ENCODE results near the gene CREM. TPM values are rescaled to one million over a fixed set of nuclear protein-coding genes. Genes with fewer than 3 reads are reported as not detected.

Gene CREM
- total RNA-seq, 2 donors from 2014 or later, result 50.8 to 79.2 TPM

- no peak for DNase-seq
- ATAC-seq, result no peak
- H3K36me3 Mint-ChIP-seq (ENCODE audit: low read depth), result no peaks in the 10 kb centered on the region
- H3K4me3 Mint-ChIP-seq, result no peak overlapping the region
- H3K27me3 Mint-ChIP-seq, result no peaks in the 10 kb centered on the region
- H3K27ac Mint-ChIP-seq, result peak overlapping the region; percentile 49
- no peaks in the 10 kb centered on the region for H3K4me1 Mint-ChIP-seq
- no peaks in the 10 kb centered on the region for H3K9me3 ChIP-seq (ENCODE audit: control insufficient read depth, low read length, poor library complexity, severe bottlenecking)
These were observed 58.8 kb downstream of the CREM start for GRCh38 chr10:35185260-35186034.

- H3K36me3 Mint-ChIP-seq (ENCODE audit: low read depth), result peaks cover 7% of the 10 kb centered on the region
- H3K9me3 ChIP-seq (ENCODE audit: control insufficient read depth, low read length, poor library complexity, severe bottlenecking), result no peaks in the 10 kb centered on the region
- DNase-seq, result no peak
- H3K4me1 Mint-ChIP-seq, result peaks cover 10% of the 10 kb centered on the region
- no peaks in the 10 kb centered on the region for H3K27me3 Mint-ChIP-seq
- no peak overlapping the region for H3K4me3 Mint-ChIP-seq
- no peak for ATAC-seq
- no peak overlapping the region for H3K27ac Mint-ChIP-seq
These were observed 62.3 kb downstream of the CREM start for GRCh38 chr10:35188954-35189353.

- Mint-ChIP-seq H3K36me3 (ENCODE audit: low read depth) (peaks cover 7% of the 10 kb centered on the region), H3K4me1 (peaks cover 24% of the 10 kb centered on the region), H3K27ac (peak overlapping the region; percentile 99), H3K27me3 (no peaks in the 10 kb centered on the region), H3K4me3 (no peak overlapping the region)
- no peaks in the 10 kb centered on the region for H3K9me3 ChIP-seq (ENCODE audit: control insufficient read depth, low read length, poor library complexity, severe bottlenecking)
- ATAC-seq, result no peak
- DNase-seq, result no peak
These were observed 64.9 kb downstream of the CREM start for GRCh38 chr10:35191523-35191922.

GRCh38 chr10:35192645-35193249 lies 66.1 kb downstream of the CREM start:
- no peak for ATAC-seq
- H3K9me3 ChIP-seq (ENCODE audit: control insufficient read depth, low read length, poor library complexity, severe bottlenecking), result no peaks in the 10 kb centered on the region
- Mint-ChIP-seq H3K27me3 (no peaks in the 10 kb centered on the region), H3K4me1 (peaks cover 24% of the 10 kb centered on the region), H3K4me3 (no peak overlapping the region), H3K27ac (peak overlapping the region; percentile 99), H3K36me3 (ENCODE audit: low read depth) (peaks cover 7% of the 10 kb centered on the region)
- no peak for DNase-seq

GRCh38 chr10:35194471-35194870 lies 67.8 kb downstream of the CREM start:
- Mint-ChIP-seq H3K4me3 (no peak overlapping the region), H3K36me3 (ENCODE audit: low read depth) (peaks cover 7% of the 10 kb centered on the region), H3K27ac (peak overlapping the region; percentile 99), H3K4me1 (peaks cover 27% of the 10 kb centered on the region), H3K27me3 (no peaks in the 10 kb centered on the region)
- no peak for DNase-seq
- ATAC-seq, result no peak
- no peaks in the 10 kb centered on the region for H3K9me3 ChIP-seq (ENCODE audit: control insufficient read depth, low read length, poor library complexity, severe bottlenecking)

GRCh38 chr10:35194906-35195305 lies 68.3 kb downstream of the CREM start:
- peak overlapping the region; percentile 99 for H3K27ac Mint-ChIP-seq
- H3K36me3 Mint-ChIP-seq (ENCODE audit: low read depth), result peaks cover 7% of the 10 kb centered on the region
- peaks cover 27% of the 10 kb centered on the region for H3K4me1 Mint-ChIP-seq
- H3K27me3 Mint-ChIP-seq, result no peaks in the 10 kb centered on the region
- H3K9me3 ChIP-seq (ENCODE audit: control insufficient read depth, low read length, poor library complexity, severe bottlenecking), result no peaks in the 10 kb centered on the region
- peak overlapping the region; percentile 91 for H3K4me3 Mint-ChIP-seq
- DNase-seq (peak in 2 of 3 donors; percentile 22 to 26), ATAC-seq (peak; percentile 14)

GRCh38 chr10:35195361-35196306 lies 69.0 kb downstream of the CREM start:
- DNase-seq, result peak; percentile 47 to 72 (median 61)
- peak; percentile 88 for ATAC-seq
- Mint-ChIP-seq H3K27ac (peak overlapping the region; percentile 99), H3K36me3 (ENCODE audit: low read depth) (peaks cover 9% of the 10 kb centered on the region), H3K4me3 (peak overlapping the region; percentile 91), H3K4me1 (peaks cover 30% of the 10 kb centered on the region), H3K27me3 (no peaks in the 10 kb centered on the region)
- H3K9me3 ChIP-seq (ENCODE audit: control insufficient read depth, low read length, poor library complexity, severe bottlenecking), result no peaks in the 10 kb centered on the region

- H3K27ac Mint-ChIP-seq, result peak overlapping the region; percentile 82
- H3K27me3 Mint-ChIP-seq, result no peaks in the 10 kb centered on the region
- ATAC-seq, result no peak
- peaks cover 2% of the 10 kb centered on the region for H3K36me3 Mint-ChIP-seq (ENCODE audit: low read depth)
- no peak overlapping the region for H3K4me3 Mint-ChIP-seq
- peaks cover 13% of the 10 kb centered on the region for H3K4me1 Mint-ChIP-seq
- no peak for DNase-seq
- no peaks in the 10 kb centered on the region for H3K9me3 ChIP-seq (ENCODE audit: control insufficient read depth, low read length, poor library complexity, severe bottlenecking)
These were observed 73.8 kb downstream of the CREM start for GRCh38 chr10:35200487-35200886.

- peaks cover 6% of the 10 kb centered on the region for H3K4me1 Mint-ChIP-seq
- H3K9me3 ChIP-seq (ENCODE audit: control insufficient read depth, low read length, poor library complexity, severe bottlenecking), result no peaks in the 10 kb centered on the region
- H3K27ac Mint-ChIP-seq, result no peak overlapping the region
- H3K27me3 Mint-ChIP-seq, result no peaks in the 10 kb centered on the region
- no peak overlapping the region for H3K4me3 Mint-ChIP-seq
- ATAC-seq (no peak), DNase-seq (no peak)
- peaks cover 2% of the 10 kb centered on the region for H3K36me3 Mint-ChIP-seq (ENCODE audit: low read depth)
These were observed 74.6 kb downstream of the CREM start for GRCh38 chr10:35201234-35201633.

GRCh38 chr10:35202050-35202449 lies 75.4 kb downstream of the CREM start:
- no peak overlapping the region for H3K27ac Mint-ChIP-seq
- H3K4me3 Mint-ChIP-seq, result no peak overlapping the region
- H3K4me1 Mint-ChIP-seq, result peaks cover 6% of the 10 kb centered on the region
- peaks cover 2% of the 10 kb centered on the region for H3K36me3 Mint-ChIP-seq (ENCODE audit: low read depth)
- H3K27me3 Mint-ChIP-seq, result no peaks in the 10 kb centered on the region
- ATAC-seq (no peak), DNase-seq (no peak)
- H3K9me3 ChIP-seq (ENCODE audit: control insufficient read depth, low read length, poor library complexity, severe bottlenecking), result no peaks in the 10 kb centered on the region

- H3K4me3 Mint-ChIP-seq, result no peak overlapping the region
- ATAC-seq (no peak), DNase-seq (no peak)
- H3K36me3 Mint-ChIP-seq (ENCODE audit: low read depth), result peaks cover 2% of the 10 kb centered on the region
- no peak overlapping the region for H3K27ac Mint-ChIP-seq
- H3K9me3 ChIP-seq (ENCODE audit: control insufficient read depth, low read length, poor library complexity, severe bottlenecking), result no peaks in the 10 kb centered on the region
- H3K4me1 Mint-ChIP-seq, result peaks cover 8% of the 10 kb centered on the region
- no peaks in the 10 kb centered on the region for H3K27me3 Mint-ChIP-seq
These were observed 77.1 kb downstream of the CREM start for GRCh38 chr10:35203745-35204144.

- Mint-ChIP-seq H3K4me3 (no peak overlapping the region), H3K36me3 (ENCODE audit: low read depth) (peaks cover 2% of the 10 kb centered on the region), H3K4me1 (peaks cover 14% of the 10 kb centered on the region), H3K27me3 (no peaks in the 10 kb centered on the region), H3K27ac (no peak overlapping the region)
- DNase-seq (no peak), ATAC-seq (no peak)
- no peaks in the 10 kb centered on the region for H3K9me3 ChIP-seq (ENCODE audit: control insufficient read depth, low read length, poor library complexity, severe bottlenecking)
These were observed 78.1 kb downstream of the CREM start for GRCh38 chr10:35204650-35205319.

All from T-helper 17 cell (primary cell).